Mucosa of descending colon (tissue), 3 donors: ENCODE data around the gene PGP. TPM values are rescaled to one million over a fixed set of nuclear protein-coding genes. Genes with fewer than 3 reads are reported as not detected.
A peak's percentile ranks its signal among the peaks of the same experiment; 100 is the strongest.
"Not testable (repeated sequence)": the region's sequence is repeated elsewhere in the genome, so short reads cannot be mapped to it uniquely, and the experiment has no call there.

ENCODE experiments used
- ATAC-seq: fragments of 200-7000 bp; cut with Tn5 transposase; one replicate; pipeline ENCODE4 v1.9.1; 2020; ENCODE audit warnings: mild to moderate bottlenecking, moderate library complexity
- DNase-seq, 3 donors: peaks; one replicate each; pipeline ENCODE4 v3.0.0-alpha.2; 2020
- H3K36me3 ChIP-seq: fragments of 200-600 bp; one replicate; pipeline ENCODE4 v1.8.0; 2021; ENCODE audit warnings: low read depth, mild to moderate bottlenecking
- H3K4me1 ChIP-seq: fragments of 200-600 bp; one replicate; pipeline ENCODE4 v1.8.0; 2021; ENCODE audit warnings: low read depth, mild to moderate bottlenecking
- H3K4me3 ChIP-seq: fragments of 200-600 bp; one replicate; pipeline ENCODE4 v1.8.0; 2021; ENCODE audit warnings: mild to moderate bottlenecking
- H3K9me3 ChIP-seq: fragments of 200-600 bp; one replicate; pipeline ENCODE4 v1.8.0; 2021; ENCODE audit warnings: mild to moderate bottlenecking
- CTCF ChIP-seq: fragments of 200-600 bp; IDR thresholded peaks from one replicate; pipeline ENCODE4 v1.8.0; 2022; ENCODE audit warnings: antibody characterized with exemption, mild to moderate bottlenecking
- intact Hi-C, 2 donors: fragments of 100-400 bp; cut with DNase I in 1 of 2; cut with micrococcal nuclease in 1 of 2; formaldehyde crosslinking; loops; one replicate each; pipeline versions ENCODE4 v1.11.0 to v1.11.1; 2022; cut with DNase I, micrococcal nuclease
- total RNA-seq, 3 donors: library from RNA; stranded (reverse); fragmentation: NEBNext Ultra II Directional in 2 of 3; extraction: Animal tissue kit (Norgen Biotek cat#: 25700) in 2 of 3; gene quantifications; one replicate each; pipeline versions ENCODE4 v1.2.1 to v1.2.4, GENCODE V29; 2021 to 2023
- donor health status: DM: no; HTN: no; CAD: no; lungs with moderate emphysema.
- donor health status: DM: no; HTN: no; CAD: no.
- donor health status: DM: no; HTN: yes; CAD: no.

The PGP gene
- total RNA-seq, 3 donors from 2014 or later = 15.5 to 19.7 (median 17.6) TPM

- intact Hi-C loops = no loop called here
- Histone ChIP-seq H3K9me3 (no peaks in the 10 kb centered on the region), H3K36me3 (peaks cover 3% of the 10 kb centered on the region), H3K4me1 (peaks cover 2% of the 10 kb centered on the region), H3K4me3 (no peak overlapping the region)
- ATAC-seq (no peak), DNase-seq (no peak)
- no peak for TF ChIP-seq CTCF
Observed at GRCh38 chr16:2244926-2245795, 30.5 kb upstream of the PGP start.

DNA sequence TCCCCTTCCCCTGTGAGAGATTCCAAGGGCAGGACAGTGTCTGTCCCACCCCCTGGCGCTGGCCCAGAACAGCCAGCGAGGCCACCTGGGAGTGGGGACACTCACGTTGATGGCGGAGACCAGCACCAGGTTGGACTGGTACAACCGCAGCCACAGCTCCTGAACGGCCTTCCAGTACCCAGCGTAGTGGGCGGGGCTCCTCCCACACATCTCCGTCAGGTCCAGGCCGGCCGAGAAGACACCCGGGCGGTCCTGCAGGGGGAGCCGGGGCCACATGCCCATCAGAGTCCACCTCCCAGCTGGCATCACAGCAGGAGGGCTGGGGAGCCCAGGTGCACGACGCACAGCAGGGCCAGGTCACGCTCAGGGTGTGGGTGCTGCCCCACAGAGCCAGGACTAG lies 29.7 kb upstream of the PGP start:
- Histone ChIP-seq H3K4me3 (no peak overlapping the region), H3K36me3 (peaks cover 3% of the 10 kb centered on the region), H3K4me1 (peaks cover 2% of the 10 kb centered on the region), H3K9me3 (no peaks in the 10 kb centered on the region)
- ATAC-seq (no peak), DNase-seq (peak in 1 of 3 donors; percentile 41)
- no peak for TF ChIP-seq CTCF
- intact Hi-C loops = no loop called here

DNA sequence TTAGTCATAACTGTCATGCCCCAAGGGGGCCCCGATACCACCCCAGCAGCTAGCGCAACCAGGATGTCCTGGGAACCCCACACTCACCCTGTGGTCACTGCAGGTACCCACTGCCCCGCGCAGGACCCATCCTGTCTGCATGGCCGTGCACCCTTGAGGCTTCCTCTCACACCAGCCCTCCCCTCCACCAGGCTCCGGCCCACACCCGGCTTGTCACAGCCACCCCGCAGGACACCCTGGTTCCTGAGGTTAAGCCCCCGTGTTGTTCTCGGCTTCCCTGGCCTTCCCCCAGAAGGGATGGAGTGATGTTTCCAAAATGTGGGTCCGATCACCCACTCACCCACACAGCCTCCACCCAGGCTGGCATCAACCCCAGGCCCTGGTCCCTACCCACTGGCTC lies 29.1 kb upstream of the PGP start:
- ATAC-seq (no peak), DNase-seq (no peak)
- no peak for TF ChIP-seq CTCF
- H3K36me3 ChIP-seq = peaks cover 3% of the 10 kb centered on the region
- H3K4me1 ChIP-seq = no peaks in the 10 kb centered on the region
- H3K4me3 ChIP-seq = no peak overlapping the region
- intact Hi-C loops = no loop called here
- H3K9me3 ChIP-seq = no peaks in the 10 kb centered on the region

DNA sequence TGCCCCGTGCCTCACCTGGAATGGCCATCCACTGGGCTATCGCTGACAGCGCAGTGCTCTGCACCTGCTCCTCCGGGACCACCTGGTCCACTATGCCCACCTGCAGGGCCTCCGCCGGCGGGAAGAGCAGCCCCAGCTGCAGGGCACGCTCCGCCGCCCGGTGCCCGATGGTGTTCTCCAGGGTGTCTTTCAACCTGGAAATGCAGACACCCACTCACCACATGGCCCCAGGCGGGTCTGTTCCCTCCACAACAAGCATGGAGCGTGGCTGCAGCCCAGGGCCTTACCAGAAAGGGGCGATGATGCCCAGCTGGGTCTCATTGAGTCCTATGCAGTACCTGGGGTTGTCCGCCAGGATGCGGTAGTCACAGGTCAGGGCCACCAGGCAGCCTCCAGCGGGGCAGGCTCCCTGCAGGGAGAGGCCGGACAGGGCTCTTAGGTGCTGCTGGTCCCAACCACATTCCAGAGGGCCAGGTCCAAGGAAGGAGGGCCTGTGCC lies 28.4 kb upstream of the PGP start:
- ATAC-seq (peak; percentile 4), DNase-seq (no peak)
- no peaks in the 10 kb centered on the region for H3K4me1 ChIP-seq
- H3K9me3 ChIP-seq = no peaks in the 10 kb centered on the region
- TF ChIP-seq CTCF = no peak
- H3K4me3 ChIP-seq = no peak overlapping the region
- intact Hi-C loops = no loop called here
- peaks cover 3% of the 10 kb centered on the region for H3K36me3 ChIP-seq

- DNase-seq = no peak
- no peak overlapping the region for H3K4me3 ChIP-seq
- H3K36me3 ChIP-seq = peaks cover 3% of the 10 kb centered on the region
- H3K4me1 ChIP-seq = peaks cover 3% of the 10 kb centered on the region
- intact Hi-C loops = no loop called here
- no peak for TF ChIP-seq CTCF
- ATAC-seq = no peak
- H3K9me3 ChIP-seq = no peaks in the 10 kb centered on the region
Observed at GRCh38 chr16:2242598-2242997, 28.0 kb upstream of the PGP start.

DNA sequence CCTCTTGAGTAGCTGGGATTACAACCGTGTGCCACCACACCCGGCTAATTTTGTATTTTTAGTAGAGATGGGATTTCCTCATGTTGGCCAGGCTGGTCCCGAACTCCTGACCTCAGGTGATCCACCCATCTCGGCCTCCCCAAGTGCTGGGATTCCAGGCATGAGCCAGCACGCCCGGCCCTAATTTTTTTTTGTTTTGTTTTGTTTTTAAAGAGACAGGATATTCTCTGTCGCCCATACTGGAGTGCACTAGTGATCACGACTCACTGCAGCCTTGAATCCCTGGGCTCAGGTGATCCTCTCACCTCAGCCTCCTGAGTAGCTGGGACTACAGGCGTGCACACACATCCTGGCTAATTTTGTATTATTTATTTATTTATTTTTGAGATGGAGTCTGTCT lies 25.7 kb upstream of the PGP start:
- H3K36me3 ChIP-seq, H3K9me3 ChIP-seq, intact Hi-C loops, H3K4me3 ChIP-seq, DNase-seq, ATAC-seq: not testable (repeated sequence)
- H3K4me1 ChIP-seq = peaks cover 22% of the 10 kb centered on the region
